ENCODE results near the gene SIK3.

The SIK3 gene

DNA sequence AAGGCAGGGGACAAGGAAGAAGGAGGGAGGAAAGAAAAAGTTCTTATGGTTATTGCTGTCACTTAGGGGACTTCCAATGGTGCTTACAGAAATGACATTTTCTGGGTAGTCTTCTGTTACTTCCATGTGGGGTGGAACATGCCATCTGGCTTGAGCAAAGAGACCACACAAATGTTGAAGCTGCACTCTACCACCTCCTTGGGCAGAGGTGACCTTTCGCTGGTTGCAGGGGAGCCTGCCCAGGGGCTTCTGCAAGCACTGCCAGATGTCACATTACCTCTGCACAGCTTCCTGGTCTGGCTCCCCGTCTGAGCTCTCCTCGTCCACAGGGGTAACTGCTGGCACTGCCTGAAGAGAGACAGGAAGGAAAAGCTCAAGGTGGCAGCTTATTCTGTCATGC, 228.2 kb downstream of the SIK3 start:
- no peak for DNase-seq (ENCODE audit: low read depth in 2 of 2, low spot score in 1 of 2)

DNA sequence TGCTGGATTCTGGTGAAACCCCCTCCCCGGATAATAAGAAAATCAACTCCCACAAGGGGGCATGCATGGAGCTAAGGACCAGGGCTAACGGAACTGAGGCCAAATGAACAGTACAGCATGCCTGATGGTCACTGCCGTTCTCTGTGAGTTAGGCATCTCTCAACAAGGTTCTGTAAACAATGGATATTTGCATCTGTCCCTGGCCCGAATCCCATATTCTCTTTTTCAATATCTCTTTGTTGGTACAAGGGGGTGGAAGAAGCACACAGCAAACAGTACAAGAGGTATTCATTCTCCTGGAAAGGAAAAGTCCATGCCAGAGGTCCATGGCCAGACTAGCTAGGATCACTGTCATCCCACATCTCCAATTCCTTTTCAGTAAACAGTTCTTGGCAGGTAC, 228.6 kb downstream of the SIK3 start:
- DNase-seq (ENCODE audit: low read depth in 2 of 2, low spot score in 1 of 2) = no peak

DNA sequence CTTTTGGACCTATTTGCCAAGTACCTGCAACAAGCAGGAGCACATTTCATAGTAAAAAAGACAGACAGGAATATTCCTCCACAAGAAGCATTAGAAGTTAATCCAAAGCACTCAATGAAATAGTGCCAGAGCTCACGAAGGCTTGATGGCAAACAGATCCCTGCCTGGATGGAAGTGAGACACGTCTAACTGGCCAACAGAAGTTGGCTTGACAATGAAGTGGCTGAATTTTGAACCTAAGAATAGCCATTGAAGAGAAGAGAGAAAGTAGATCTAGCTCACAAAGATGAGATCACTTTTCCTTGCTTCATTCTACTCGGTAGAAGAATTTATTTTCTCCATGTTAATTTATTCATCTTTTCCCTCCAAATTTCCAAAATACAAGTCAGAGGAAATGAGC, 230.2 kb downstream of the SIK3 start:
- no peak for DNase-seq (ENCODE audit: low read depth in 2 of 2, low spot score in 1 of 2)

DNA sequence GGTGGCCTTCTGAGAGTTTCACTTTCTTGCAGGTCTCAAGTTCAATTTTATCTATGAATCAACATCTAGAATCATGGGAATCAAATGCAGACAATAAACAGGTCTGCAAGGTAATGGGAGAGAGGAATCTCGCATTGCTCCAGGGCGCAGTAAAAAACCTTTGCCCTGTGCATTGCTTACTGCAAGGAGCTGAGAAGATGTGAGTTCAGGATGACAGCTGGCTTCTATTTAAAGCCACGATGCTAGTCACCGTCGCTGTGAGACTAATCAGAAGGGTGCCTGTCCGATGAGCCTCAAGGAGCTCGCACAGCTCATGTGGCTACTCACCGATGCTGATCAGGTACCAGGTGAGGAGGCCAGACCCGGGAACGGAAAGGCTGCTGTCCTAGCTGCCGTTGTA, 230.6 kb downstream of the SIK3 start:
- no peak for DNase-seq (ENCODE audit: low read depth in 2 of 2, low spot score in 1 of 2)

DNA sequence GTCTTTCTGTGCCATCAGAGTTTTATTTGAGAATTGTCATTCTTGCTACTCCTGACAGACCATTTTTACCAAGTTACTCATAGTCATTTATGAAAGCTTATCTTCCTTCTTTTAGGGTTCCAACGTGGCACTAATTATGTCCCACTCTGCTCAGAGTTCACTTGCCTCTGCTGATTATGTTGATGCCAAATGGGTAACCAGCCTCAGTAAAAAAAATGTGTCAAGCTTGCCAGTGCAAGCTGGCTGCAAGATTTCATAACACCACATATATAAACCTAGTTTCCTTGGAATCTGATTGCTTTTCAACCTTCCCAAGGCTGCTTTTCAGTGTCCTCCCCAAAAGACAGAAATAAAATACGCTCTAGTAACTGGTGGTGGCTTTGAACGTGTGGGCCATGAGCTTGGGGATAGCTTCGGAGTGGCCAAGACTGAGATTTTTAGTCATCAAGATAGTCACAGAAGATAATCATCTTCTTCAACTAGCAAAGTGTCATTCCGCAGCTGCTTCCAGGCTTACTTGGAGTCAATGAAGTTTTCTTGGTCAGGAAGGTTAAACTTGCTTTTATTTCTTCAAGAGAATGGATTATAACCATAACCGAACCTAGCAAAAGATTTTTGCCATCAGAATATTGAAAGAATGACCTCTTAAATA, 231.3 kb downstream of the SIK3 start:
- no peak for DNase-seq (ENCODE audit: low read depth in 2 of 2, low spot score in 1 of 2)

DNA sequence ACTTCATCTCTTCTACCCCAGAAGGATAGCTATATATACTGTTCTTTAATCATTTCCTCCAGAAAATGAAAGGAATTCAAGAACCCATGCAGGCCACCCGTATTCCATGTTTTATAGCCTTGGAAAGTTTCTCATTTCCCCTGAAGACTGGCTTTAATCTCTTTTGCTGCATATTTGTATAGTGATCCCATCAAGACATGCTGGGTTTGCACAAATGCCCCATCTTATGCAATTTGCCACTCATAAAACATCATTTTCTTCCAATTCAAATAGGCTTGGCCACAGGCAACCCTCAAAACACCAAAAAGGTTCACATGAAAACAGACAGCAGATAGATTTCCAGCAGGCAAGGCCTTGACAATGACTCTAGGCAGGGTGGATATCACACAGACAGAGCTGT, 232.5 kb downstream of the SIK3 start:
- no peak for DNase-seq (ENCODE audit: low read depth in 2 of 2, low spot score in 1 of 2)

DNA sequence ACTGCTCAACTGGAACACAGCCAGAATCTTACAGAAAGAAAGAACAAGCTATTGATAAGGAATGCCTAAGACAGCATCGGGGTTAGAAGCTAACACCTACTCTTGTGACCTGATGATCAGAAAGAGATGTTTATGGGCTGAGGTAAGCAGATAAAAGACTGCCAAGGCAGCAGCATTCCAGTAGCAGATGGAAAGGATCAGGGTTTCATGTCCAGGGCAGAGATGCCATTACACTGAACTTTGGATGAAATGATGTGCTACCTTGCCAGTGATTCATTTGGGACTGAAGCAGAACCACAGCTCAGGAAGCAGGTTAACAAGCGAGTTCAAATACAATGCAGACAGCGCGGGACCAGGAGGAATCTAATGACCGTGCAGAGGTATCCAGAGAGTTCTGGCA, 233.7 kb downstream of the SIK3 start:
- no peak for DNase-seq (ENCODE audit: low read depth in 2 of 2, low spot score in 1 of 2)

DNA sequence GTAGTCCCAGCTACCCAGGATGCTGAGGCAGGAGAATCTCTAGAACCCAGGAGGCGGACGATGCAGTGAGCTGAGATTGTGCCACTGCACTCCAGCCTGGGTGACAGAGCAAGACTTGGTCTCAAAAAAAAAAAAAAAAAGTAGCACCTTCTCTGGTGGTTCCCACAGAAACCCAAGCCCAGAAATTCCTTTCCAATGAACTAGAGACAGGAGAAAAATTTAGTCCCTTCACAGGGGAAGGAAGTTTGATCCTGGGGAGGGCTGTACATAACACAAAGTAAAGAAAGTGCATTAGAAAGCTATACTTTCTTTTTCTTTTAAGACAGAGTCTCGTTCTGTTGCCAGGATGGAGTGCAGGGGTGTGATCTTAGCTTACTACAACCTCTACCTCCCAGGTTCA, 235.3 kb downstream of the SIK3 start:
- DNase-seq (ENCODE audit: low read depth in 2 of 2, low spot score in 1 of 2) = no peak

DNA sequence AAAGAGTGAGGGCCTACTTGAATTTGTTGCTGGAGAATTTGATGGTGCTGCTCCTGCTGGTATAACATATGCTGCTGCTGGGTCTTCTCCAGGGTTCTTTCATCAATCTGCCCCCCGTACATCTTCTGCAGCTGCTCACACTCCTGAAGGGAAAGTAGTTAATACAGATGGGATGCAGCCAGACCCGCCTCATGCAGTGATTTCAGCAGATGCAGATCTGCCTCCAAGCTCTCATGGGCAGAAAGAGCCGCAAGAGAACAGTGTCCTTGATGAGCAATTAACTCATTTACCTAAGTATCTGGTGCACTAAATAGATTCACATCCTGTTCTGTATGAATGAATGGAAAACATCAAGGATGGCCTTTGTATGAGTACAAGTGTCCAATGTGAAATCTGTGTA, 236.0 kb downstream of the SIK3 start:
- DNase-seq (ENCODE audit: low read depth in 2 of 2, low spot score in 1 of 2) = no peak

DNA sequence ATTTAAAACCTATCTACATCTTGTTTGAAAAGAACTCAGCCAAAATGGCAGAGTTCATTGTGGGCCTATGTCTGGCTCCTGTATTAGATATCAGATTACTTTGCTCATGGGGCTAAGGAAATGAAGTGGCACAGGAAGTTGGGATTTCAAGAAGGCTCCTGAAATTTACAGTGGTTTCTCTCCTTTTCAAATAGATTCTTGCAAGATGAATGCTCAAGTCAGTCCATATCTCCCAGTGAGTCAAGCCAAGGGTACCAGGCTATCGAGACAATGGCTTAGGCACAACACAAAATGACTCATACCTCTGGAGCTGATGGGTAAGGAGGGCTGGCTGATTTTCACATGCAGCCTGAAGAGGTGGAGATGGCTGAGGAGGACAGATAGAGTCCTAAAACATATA, 236.7 kb downstream of the SIK3 start:
- no peak for DNase-seq (ENCODE audit: low read depth in 2 of 2, low spot score in 1 of 2)

DNA sequence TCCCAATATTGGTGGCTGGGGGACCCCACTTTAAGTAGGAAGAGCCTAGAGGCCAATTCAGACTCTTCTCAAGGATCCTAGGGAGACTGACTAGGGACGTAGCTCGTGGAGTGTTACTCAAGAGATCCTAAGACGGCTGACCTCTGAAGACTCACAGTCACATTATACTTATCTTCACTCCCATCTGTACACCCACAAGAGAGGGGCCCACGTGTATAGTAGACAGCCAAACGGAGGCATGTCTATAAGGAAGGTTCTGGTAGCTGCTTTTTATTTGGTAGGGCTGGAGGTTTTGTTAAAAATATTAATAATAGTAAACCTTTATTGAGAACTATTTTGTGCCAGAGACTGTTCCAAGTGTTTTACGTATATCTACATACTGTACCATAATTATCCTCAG, 237.9 kb downstream of the SIK3 start:
- no peak for DNase-seq (ENCODE audit: low read depth in 2 of 2, low spot score in 1 of 2)

DNA sequence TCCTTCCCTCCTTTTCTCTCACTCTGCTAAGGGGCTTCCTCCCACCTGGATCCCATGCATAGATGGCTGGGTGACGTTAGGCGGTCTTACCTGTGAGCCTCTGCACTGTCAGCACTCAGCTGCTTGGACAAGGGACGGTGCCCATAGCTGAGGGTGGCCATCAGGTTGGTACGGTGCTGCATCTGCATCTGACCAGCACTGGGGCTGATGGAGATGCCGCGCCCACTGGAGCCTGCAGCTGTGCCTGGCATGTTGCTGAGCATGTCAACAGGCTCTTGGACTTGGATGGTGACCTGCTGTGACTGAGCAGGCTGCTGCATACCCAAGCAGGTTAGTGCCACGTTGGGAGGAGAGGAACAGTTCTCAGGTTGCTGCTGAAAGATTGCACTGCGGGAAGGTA, 239.1 kb downstream of the SIK3 start:
- no peak for DNase-seq (ENCODE audit: low read depth in 2 of 2, low spot score in 1 of 2)

DNA sequence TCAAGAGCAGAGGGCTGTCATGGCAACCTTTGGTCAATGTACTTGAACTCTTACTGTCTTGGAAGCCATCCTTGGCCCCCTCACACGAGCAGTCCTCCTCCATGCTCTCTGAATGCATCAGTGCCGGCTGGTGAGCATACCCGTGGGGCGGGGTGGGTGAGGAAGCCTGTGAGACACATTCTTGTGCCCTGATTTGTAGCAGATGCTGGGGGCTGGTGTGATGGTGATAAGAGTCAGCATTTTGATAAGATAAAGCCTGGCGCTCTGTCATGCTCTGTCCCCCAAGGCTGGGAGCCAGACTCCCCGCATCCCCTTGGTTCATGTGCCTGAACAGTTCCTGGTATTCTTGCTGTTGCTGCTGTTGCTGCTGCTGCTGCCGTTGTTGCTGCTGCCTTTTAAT, 240.3 kb downstream of the SIK3 start:
- DNase-seq (ENCODE audit: low read depth in 2 of 2, low spot score in 1 of 2) = no peak

DNA sequence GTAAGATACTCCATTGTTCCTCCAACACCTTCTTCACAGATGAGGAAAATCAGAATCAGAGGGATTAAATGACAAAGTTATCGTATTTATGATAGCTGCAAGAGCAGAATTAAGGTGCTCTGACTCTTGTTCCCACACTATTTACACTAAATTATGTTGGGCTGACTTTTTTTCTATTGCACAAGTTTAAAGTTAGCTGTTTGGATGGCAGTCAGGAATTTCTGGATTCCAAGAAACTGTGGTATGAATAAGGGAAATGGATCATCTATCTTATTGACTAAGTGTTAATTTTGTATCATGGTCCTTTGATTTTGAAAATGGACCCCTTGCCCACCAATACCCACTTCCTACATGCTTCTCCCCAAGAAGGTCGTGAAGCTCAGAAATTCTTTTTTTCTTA, 240.9 kb downstream of the SIK3 start:
- no peak for DNase-seq (ENCODE audit: low read depth in 2 of 2, low spot score in 1 of 2)

DNA sequence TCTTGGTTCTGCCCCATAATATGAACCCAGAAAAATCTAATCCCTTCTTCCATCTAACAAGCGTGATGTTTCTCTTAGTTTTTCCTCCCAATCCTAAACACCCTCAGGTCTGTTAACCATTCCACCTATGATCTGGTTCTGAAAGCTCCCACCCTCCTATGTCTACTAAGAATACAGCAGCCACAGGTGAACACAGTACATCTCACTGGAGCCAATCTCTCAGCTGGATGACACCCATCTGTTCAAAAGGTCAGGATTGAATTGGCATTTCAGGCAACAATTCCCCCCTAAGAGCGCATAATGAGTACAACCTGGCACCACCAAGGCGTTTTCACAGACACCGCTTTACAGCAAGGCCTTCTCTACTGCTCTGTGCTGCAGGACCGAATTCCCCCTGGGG, 241.8 kb downstream of the SIK3 start:
- no peak for DNase-seq (ENCODE audit: low read depth in 2 of 2, low spot score in 1 of 2)

DNA sequence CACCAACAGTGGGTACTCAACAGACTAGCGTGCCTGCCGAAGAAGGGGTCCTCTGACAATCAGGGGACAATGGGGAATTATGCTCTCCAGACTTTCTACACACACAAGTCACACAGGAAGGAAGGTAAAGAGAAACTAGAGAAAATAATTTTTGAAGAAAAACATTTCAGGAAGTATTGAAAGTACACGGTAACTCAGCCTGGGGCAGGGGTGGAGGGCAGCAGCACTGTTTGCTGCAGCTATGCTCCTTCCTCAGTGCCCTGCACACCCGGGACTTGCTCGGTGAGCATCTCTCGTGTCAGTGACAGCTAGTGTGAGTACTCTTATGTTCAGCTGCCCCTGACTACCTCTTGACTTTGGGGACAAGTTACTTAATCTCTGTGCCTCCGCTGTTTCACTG, 242.8 kb downstream of the SIK3 start:
- DNase-seq (ENCODE audit: low read depth in 2 of 2, low spot score in 1 of 2) = no peak

DNA sequence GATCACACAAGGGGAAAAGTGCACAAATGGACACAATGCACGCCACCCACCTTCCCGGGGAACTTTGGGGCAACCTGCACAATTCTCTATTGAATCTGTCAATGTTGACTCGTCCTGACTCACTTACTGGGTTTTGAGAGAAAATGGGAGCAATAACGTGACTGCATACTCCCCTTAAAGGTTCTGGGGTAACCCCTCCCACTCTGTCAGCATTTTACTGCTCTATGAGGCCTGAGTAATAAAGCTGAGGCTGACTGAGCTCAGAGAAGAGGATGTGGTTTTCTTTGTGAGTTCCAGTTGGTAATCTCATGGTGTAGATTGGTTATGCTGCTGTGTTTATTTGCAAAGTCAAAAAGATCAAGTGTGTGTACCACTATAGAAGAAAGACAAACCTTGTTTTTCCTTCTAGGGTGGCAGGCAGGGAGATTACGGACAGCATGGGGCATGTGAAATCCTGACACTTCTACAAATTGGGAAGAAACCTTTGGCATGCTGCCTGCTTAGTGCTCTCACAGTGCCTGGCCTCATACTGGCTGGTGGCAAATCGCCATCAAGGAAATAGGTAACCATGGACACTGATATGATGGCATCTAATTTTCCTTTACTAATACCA, 244.7 kb downstream of the SIK3 start:
- DNase-seq (ENCODE audit: low read depth in 2 of 2, low spot score in 1 of 2) = peak; percentile 20 to 34

DNA sequence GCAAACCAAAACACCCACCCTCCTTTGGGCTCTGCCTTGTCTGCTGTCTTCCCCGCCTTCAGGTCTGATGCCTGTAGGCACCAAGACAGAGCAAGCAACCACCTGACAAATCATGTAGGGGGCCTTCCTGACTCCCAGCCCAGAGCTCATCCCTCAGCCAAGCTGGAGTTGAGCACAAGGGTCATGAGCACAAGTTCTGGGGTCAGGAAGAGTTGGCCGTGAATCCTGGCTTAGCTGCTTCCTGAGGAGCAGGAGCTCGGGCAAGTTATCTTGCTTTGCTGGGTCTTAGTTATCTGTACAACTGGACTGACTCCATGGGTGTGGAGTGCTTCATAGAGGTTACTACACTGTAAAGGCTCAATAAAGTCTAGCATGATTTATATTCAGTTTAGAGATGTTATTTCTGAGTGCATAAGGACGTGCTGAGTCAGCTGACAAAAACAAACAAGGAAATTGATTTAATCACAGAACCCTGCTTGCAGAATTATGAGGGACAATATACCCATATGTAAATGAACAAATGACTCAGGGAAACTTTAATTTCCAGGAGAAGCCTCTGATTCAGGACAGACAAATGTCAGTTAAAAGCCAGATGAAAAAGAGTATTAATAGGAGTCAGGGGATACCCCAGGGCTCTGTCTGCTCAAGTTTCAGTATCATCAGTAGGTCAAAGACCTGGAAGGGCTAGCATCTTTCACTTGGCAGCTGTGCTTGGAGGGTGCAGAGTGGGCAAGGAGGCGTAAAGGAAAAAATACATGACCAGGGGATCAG, 245.8 kb downstream of the SIK3 start:
- no peak for DNase-seq (ENCODE audit: low read depth in 2 of 2, low spot score in 1 of 2)

DNA sequence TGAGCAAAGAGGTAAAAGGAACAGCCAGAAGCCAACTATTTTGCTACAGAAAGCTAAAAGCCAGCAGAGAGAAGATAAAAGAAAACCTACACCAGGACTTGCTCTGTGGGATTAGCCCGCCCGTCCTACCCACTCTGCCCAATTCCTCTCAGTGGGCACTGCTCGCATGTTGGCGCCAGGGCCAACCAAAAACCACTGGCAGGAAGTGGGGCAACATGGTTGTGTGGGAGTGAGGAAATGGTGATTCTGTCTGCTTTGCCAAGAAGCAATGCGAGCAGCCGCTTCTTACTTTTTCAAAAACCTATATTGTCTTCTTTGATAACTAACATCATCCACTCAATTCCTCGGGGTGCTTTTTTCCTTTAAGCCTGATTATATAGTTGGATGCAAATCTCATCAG, 246.6 kb downstream of the SIK3 start:
- DNase-seq (ENCODE audit: low read depth in 2 of 2, low spot score in 1 of 2) = peak in 1 of 2 donors; percentile 36

DNA sequence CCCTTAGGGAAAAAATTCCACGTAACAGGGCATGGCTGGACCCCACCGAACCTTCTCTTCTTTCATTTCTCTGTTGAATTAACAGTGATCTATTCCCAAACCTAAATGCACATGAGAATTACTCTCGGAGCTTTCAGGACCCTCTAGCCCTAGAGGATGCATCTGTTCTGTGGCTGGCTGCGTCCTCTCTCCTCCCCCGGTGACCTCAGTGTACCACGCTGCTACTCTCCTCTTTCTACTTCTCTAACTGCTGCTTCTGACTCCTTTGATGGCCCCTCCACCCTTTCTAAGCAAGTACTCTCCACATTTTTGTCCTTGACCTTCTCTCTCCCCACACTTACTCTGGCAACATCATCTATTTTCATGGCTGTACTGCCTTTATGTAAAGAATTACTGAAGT, 248.7 kb downstream of the SIK3 start:
- DNase-seq (ENCODE audit: low read depth in 2 of 2, low spot score in 1 of 2) = no peak

DNA sequence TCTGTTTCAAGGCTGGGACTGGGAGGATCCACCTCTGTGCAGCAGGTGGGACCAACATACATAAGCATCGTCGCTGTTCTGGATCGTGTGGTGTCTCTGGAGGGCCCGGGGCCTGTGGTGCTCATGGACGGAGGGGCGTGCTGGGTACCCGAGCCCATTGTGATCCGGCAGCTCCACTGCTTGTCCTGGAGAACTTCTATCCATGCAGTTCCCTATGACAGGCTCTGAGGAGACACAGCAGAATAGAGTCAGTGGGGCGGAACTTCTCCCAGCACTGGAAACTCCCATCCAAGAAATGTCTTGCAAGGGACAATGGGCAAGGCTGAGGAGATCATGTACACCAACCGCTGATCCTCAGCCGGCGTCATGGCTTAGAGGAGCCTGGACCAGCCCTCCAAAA, 249.2 kb downstream of the SIK3 start:
- DNase-seq (ENCODE audit: low read depth in 2 of 2, low spot score in 1 of 2) = no peak

DNA sequence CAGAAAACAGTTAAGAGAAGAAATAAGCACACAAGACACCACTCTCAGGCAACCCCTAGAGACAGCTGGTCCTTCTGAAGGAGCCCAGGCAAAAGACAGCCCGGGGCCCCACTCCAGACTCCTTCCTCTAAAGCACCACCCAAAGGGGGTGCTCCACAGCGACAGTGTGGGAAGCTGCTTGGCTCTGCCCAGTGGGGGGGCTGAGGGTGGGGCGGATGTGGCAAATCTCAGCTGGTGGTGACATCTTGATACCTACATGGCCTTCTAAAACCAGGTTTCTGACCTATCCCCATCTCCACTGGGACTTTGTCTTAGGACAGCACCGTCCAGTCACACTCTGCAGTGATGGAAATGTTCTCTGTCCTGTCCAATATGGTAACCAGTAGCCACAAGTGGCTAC, 250.6 kb downstream of the SIK3 start:
- no peak for DNase-seq (ENCODE audit: low read depth in 2 of 2, low spot score in 1 of 2)

DNA sequence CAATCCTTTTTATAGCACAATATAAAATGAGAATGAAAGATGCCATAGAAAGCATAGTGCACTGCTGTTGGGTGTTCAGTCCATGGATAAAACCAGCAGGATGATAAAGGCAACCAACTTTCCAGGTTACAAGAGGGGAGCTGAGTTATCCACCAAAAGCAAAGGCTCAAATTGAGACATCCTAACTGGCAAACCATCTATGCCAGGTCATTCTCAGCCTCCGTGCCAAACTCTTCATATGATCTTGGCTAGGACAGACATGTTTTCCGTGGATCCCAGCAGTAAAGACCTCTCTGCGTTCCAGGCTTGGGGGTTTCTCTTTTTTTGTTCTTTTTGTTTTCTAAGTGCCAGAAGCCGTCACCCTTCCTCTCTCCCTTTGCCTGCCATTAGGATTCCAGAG, 253.5 kb downstream of the SIK3 start:
- no peak for DNase-seq (ENCODE audit: low read depth in 2 of 2, low spot score in 1 of 2)
